BJ (cell line): ENCODE measurements around the gene CDK14. TPM values are rescaled to one million over a fixed set of nuclear protein-coding genes. Genes with fewer than 3 reads are reported as not detected.

Experiments
- CTCF ChIA-PET: fragments of 350-600 bp; formaldehyde crosslinking; extraction: SDS; loops from one replicate; lab custom pipeline; 2021; ENCODE audit warnings: antibody characterized with exemption, inconsistent platforms; lab: Yijun Ruan, JAX
- POLR2A ChIA-PET: fragments of 300-600 bp; sonication (Branson Sonifier 250); formaldehyde crosslinking; extraction: SDS; loops from one replicate; lab custom pipeline; 2021; ENCODE audit warnings: antibody characterized with exemption; lab: Charles Lee
- DNase-seq: peaks from one replicate; pipeline ENCODE4 v3.0.0-alpha.2; 2011; ENCODE audit warnings: low read depth
- H3K27me3 ChIP-seq: 2 replicates; pipeline ENCODE4 v1.6.0; 2011; ENCODE audit warnings: low read length; ENCODE audit not compliant: control insufficient read depth, insufficient read depth
- H3K36me3 ChIP-seq: 2 replicates; pipeline ENCODE4 v1.5.1; 2011; ENCODE audit warnings: low read length; ENCODE audit not compliant: control insufficient read depth, insufficient read depth
- H3K4me3 ChIP-seq: 2 replicates; pipeline ENCODE4 v1.5.1; 2011; ENCODE audit warnings: low read depth, mild to moderate bottlenecking, control low read depth, low read length
- polyA plus RNA-seq: library from polyadenylated mRNA; depleted of rRNA; stranded (reverse); fragments of >200 nt; gene quantifications from 2 replicates; pipeline ENCODE4 v1.2.3, GENCODE V29; 2011
- TF ChIP-seq, protein P1 (sequence below): IDR thresholded peaks from 2 replicates; pipeline ENCODE4 v1.5.1; 2011; ENCODE audit warnings: low read depth, mild to moderate bottlenecking, control low read depth, inconsistent platforms, low read length, moderate library complexity; ENCODE audit not compliant: insufficient read depth

The CDK14 gene
- polyA plus RNA-seq, 1 experiment, result 6.7 TPM

DNA sequence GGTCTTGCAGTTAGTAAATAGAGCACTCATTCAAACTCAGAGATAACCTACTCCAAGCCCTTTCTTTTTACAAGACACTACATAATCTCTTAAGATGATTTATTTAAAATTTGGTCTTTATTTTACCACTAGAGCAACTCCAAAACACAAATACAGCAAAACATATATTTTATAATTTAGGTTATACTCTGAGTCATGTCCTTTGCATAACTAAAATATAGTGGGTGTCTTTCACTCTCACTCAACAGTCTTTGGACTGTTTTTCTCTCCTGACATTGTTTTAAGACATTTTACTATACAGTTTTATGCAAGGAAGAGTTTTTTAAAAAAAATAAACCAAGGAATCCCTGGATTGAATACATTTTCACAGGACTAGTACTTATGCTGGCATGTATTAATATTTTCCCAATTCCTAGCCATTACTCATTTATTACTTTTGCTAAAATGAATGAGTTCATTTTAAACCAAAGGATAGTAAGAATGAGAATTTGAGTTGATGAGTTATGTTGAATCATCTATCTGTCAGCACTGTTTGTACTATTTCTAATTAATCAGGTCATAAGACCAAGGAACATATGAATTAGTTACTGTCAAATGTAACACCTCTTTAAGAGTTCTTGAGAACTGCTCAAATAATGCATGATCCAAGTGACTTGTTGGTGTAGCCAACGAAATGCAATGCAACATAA, 365.1 kb downstream of the CDK14 start:
- H3K27me3 ChIP-seq, result no peaks in the 10 kb centered on the region
- no peak overlapping the region for H3K4me3 ChIP-seq
- no peak for DNase-seq
- TF ChIP-seq, protein P1, sequence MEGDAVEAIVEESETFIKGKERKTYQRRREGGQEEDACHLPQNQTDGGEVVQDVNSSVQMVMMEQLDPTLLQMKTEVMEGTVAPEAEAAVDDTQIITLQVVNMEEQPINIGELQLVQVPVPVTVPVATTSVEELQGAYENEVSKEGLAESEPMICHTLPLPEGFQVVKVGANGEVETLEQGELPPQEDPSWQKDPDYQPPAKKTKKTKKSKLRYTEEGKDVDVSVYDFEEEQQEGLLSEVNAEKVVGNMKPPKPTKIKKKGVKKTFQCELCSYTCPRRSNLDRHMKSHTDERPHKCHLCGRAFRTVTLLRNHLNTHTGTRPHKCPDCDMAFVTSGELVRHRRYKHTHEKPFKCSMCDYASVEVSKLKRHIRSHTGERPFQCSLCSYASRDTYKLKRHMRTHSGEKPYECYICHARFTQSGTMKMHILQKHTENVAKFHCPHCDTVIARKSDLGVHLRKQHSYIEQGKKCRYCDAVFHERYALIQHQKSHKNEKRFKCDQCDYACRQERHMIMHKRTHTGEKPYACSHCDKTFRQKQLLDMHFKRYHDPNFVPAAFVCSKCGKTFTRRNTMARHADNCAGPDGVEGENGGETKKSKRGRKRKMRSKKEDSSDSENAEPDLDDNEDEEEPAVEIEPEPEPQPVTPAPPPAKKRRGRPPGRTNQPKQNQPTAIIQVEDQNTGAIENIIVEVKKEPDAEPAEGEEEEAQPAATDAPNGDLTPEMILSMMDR, result no peak
- CTCF ChIA-PET, result interaction anchor here (0.8 kb wide), 1 partner anchor 27 kb away, joined by 3 read pairs; no protein-coding TSS in a partner anchor
- POLR2A ChIA-PET, result no interaction called here
- no peaks in the 10 kb centered on the region for H3K36me3 ChIP-seq

DNA sequence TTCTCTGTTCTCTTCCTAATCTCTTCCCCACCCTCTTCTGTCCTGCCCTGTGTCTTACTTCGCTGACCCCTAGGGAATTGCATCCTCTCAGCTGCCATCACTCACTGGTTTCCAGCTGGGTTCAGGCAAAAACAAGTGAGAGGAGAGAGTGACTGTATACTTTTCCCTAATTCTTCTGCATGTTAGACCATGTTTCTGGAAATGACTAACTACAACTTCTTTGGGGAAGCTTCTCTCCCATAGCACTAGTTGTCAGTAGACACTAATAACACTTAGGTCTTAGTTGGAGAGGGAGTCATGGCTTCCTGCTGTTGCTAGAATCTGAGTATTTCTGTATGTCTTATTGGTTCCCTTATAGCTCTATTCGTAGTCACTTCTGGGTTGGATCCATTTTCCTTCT, 369.1 kb downstream of the CDK14 start:
- POLR2A ChIA-PET, result no interaction called here
- Histone ChIP-seq H3K36me3 (no peaks in the 10 kb centered on the region), H3K27me3 (no peaks in the 10 kb centered on the region), H3K4me3 (no peak overlapping the region)
- TF ChIP-seq, protein P1, result no peak
- DNase-seq, result no peak
- CTCF ChIA-PET, result no interaction called here

DNA sequence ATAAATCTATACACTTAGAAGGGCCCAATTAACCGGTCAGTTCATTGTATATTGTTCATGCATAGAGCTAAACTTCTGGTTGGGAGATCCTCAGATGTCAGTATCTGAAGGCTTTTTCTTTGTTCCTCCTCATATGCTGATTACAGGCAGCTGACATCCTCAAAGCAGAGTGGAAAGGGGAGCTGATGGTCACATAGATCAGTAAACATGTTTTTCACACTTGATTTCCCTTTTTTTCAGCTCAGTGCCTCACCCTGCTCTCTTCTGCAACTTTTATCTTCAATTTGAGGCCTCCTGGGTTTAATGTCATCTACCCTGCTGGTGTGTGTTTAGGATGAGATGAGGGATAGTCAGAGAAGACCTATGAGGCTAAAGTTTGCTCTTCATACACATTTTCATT, 370.2 kb downstream of the CDK14 start:
- ChIA-PET POLR2A (no interaction called here), CTCF (no interaction called here)
- no peak for DNase-seq
- TF ChIP-seq, protein P1, result no peak
- H3K27me3 ChIP-seq, result no peaks in the 10 kb centered on the region
- H3K36me3 ChIP-seq, result no peaks in the 10 kb centered on the region
- no peak overlapping the region for H3K4me3 ChIP-seq

DNA sequence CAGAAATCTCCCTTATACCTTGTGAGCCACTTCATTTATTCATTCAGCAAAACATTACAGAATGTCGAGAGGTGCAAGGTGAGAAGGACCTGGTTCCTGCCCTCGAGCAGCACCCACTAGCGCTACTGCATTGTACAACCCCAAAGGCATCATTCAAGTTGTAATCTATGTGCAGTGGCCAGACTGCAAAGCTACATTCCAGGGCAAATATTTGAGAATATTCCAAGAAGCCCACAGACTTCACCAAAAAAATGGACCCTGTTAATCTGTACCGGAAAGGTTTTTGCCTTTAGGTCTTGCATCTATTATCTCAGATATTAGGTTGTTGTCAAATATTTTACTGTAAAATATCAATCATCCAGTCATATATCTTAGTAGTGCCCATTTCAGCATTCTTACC, 372.8 kb downstream of the CDK14 start:
- CTCF ChIA-PET, result interaction anchor here (1.1 kb wide), 1 partner anchor 9 kb away, joined by 3 read pairs; no protein-coding TSS in a partner anchor
- H3K36me3 ChIP-seq, result no peaks in the 10 kb centered on the region
- no peaks in the 10 kb centered on the region for H3K27me3 ChIP-seq
- H3K4me3 ChIP-seq, result no peak overlapping the region
- POLR2A ChIA-PET, result no interaction called here
- TF ChIP-seq, protein P1, result no peak
- no peak for DNase-seq

DNA sequence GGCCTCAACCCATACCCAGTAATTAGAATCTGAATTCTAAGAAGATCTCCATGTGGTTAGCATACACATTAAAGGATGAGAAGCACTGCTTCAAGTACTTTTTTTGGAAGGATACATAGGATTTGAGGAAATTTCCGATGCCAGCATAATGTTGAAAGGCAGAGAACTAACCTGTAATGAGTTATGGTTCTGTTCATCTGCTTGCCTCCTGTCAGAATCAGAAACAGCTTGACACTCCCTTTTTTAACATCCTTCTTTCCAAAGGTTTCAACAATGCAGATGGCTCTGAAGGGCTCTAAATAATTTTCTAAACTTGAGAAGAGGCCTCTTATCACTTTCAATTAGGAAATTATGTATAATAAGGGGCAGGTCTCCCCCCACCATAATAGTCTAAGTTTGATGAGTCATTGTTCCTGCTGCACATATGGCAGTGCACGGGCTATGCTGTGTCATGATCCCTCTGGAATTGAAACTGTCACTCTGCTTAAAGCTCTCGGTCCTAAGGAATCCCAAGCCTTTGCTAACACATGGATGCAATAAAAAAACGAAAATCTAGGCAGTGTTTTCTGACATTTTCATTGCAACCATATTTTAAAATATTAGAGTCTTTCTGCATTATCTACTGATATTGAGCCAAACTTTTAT, 376.9 kb downstream of the CDK14 start:
- Histone ChIP-seq H3K36me3 (no peaks in the 10 kb centered on the region), H3K27me3 (no peaks in the 10 kb centered on the region), H3K4me3 (no peak overlapping the region)
- ChIA-PET CTCF (no interaction called here), POLR2A (no interaction called here)
- DNase-seq, result no peak
- TF ChIP-seq, protein P1, result no peak
